Skin of body (tissue), 2 donors: Measurements from ENCODE around the gene ARVCF. TPM values are rescaled to one million over a fixed set of nuclear protein-coding genes. Genes with fewer than 3 reads are reported as not detected.
"Not testable (repeated sequence)": the region's sequence is repeated elsewhere in the genome, so short reads cannot be mapped to it uniquely, and the experiment has no call there.

Source experiments
- DNase-seq: peaks from one replicate; lab custom pipeline; 2025; lab: John Stamatoyannopoulos, UW
- total RNA-seq: library from RNA; depleted of rRNA; stranded (reverse); fragments of >200 nt; gene quantifications from one replicate; pipeline ENCODE4 v1.2.3, GENCODE V29; 2014

The ARVCF gene
- total RNA-seq, 1 donor from 2014 or later = 15.1 TPM

DNA sequence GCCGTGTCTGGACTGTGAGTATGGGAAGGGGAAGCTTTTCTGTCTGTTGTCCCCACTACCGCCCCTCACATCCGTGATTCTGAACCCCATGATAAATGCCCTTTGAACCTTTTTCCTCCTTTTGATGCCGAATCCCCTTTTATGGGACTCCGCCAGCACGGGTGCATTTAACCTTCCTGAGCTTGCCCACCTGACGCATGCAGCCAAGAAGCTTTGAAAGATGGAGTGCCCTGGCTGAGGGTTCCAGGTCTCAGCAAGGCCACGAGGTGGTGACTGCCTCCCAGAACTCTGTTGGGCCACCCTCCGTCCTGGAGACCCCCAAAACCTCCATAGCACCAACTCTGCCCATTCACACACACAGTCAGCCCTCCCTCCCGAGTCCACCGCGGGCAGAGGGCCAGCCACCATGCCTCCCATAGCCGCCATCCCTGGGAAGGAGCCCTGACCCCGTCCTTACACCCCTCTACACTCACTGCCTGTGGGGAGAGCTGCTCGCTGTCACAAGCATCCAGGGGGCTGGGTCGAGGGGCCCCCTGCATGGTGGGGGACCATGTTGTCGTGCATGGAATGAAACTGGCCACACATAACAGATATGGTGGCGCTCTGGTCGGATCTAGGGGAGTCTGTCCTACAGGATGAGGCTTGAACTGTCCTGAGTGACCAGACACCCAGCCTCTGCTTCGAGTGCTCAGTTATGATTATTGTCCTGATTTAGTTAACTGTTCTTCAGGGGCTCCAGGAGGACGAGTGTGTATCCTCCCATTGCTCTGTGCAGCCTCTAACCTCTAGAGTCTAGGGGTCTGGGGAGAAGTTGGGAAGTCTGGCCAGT, 75.9 kb downstream of the ARVCF start:
- DNase-seq = no peak

DNA sequence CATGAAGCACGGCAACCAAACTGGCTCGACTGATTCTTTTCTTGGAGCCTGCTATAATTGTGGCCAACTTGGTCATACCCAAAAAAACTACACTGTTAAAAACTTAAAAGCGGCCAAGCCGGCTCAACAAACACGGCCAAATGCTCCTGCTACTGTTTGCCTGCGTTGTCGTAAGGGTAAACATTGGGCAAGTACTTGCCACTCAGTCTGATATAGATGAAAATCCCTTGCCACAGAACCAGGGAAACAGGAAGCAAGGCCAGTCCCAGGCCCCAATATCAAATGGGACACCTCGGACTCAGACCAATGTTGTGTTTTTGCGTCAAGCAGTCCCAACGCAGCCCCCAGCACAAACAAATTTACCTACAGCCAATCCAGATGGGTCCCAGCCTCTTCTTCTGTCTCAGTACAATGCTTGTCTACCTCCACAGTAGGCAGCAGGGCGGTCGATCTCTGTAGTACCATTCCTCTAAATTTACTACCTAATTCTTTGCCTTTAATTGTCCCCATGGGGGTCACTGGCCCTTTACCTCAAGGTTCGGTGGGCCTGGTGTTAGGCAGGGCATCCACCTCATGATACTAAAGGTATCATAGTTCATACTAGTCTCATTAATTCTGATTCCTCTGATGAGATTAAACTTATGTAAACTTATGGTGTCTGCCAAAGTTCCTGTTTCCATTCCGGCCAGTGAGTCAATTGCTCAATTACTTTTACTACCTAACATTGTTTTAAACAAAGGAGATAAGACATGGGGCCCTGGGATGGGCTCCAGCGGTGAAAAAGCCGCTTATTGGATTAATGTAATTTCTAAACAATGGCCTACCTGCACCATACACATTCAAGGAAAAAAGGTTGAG, 78.8 kb downstream of the ARVCF start:
- no peak for DNase-seq

- no peak for DNase-seq
These were observed 80.1 kb downstream of the ARVCF start for GRCh38 chr22:19936513-19936912.

GRCh38 chr22:19935123-19935718, 81.4 kb downstream of the ARVCF start:
- not testable (repeated sequence) for DNase-seq

DNA sequence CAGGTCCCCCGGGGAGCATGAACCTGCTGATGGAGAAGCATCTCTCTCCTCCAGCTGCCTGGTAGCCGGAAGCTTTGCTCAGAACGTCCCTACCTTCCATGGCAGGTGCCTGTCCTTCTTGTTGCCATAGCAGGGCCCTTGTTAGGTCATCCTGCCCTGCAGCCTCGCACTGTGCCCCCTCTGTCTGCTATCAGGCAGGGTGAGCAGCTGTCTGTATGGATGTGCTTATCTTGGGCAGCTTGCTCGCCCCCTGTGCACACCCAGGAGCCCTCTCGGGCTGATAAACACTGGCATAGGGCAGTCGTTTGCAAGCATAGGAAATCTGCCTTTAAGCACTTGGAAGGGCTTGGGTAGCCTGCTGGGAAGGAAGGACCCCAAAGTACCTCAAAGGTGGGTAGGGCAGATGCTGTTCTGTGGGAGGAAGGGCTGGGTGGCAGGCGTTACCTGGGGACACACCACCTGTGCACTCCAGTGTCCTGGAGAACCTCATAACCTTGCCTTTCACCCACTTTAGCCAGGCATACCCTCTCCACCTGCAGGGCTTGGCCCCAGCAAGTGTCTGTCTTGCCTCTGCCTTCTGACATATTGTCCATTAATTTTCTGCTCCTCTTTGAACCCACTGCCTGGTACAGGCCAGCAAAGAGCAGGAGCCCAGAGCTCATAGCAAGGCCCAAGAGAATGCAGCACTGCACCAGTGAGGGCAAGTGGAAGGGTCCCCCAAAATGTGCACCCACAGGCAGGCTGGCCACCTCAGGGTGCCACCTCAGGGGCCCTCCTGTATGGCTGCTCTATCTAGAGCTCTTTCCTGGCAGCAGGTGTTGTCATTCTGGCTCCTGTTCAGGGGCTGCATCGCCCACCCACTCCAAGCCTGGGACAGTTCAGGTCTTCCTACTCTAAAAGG, 83.0 kb downstream of the ARVCF start:
- no peak for DNase-seq

- DNase-seq = no peak
These were observed 84.0 kb downstream of the ARVCF start for GRCh38 chr22:19932367-19933206.

DNA sequence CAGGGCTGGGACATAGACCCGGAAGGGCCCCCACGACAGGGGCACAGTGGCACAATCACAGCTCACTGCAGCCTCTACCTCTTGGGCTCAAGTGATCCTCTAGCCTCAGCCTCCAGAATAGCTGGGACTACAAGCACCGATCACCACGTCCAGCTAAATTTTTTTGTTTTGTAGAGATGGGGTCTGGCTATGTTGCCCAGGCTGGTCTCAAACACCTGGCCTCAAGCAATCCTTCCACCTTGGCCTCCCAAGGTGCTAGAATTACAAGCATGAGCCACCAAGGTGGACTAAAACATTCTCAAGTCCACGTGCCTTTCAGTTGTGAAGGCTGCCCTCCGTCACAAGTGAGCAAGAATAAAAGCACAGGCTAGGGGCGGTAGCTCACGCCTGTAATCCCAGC, 85.1 kb downstream of the ARVCF start:
- DNase-seq = no peak

- no peak for DNase-seq
These were observed 85.8 kb downstream of the ARVCF start for GRCh38 chr22:19930551-19931486.

DNA sequence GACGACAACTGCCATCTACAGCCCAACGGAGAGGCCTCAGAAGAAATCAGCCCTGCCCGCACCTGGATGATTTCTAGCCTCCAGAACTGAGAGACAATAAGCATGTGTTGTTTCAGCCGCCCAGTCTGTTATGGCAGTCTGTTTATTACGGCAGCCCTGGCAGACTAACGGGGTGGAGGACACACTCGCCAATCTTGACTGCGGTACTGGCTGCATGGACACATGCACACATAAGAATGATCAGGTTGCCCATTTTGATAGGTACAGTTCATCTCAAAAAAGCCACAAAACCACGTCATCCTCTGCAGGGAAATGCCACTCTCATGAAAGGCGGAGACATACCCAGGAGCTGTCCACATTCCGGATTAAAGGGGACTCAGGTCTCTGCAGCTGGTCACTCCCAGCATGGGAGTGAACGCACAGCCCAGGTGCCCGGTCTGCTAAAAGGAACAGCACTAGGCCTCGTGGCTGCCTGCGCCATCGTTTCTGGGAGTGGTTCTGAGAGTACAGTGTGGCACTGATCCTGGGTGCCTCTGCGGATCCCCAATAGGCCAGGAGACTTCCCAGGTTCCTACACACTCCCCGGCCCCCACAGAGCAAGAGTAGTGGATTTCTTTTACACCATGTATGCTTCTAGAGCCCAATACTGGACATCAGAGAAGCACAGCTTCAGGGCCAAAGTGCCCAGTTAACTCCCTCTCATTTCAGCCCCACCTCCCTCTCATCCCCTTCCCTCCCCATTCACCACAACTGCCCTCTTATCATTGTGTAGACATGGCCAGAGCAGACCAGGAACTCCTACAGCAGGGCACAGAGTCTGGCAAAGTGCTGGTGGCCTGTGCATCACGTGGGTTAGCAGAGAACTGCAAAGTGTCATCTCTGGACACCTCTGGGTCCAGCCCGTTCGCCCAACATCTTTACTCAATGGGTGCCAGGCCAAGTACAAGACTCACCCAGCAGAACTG, 86.8 kb downstream of the ARVCF start:
- no peak for DNase-seq

GRCh38 chr22:19928207-19928606, 88.4 kb downstream of the ARVCF start:
- DNase-seq = no peak

DNA sequence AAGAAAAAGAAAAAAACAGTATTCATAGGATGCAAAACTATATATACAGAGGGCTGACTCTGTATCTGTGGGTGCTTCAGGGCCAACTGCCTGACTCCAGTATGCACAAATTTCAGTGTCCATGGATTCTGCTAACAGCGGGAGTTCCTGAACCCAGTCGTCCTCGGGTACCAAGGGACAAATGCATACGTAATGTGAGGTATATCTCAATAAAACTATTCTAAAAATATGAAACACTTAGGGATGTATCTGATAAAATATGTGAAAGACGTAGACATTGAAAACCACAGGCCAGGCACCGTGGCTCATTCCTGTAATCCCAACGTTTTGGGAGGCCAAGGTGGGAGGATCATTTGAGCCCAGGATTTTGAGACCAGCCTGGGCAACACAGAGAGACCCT, 88.9 kb downstream of the ARVCF start:
- no peak for DNase-seq

DNA sequence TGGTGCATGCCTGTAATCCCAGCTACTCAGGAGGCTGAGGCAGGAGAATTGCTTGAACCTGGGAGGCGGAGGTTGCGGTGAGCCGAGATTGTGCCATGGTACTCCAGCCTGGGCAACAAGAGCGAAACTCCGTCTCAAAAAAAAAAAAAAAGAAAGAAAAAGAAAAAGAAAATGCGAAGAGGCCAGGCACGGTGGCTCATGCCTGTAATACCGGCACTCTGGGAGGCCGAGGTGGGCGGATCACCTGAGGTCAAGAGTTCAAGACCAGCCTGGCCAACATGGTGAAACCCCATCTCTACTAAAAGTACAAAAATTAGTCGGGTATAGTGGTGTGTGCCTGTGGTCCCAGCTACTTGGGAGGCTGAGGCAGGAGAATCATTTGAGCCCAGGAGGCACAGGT, 90.6 kb downstream of the ARVCF start:
- not testable (repeated sequence) for DNase-seq

DNA sequence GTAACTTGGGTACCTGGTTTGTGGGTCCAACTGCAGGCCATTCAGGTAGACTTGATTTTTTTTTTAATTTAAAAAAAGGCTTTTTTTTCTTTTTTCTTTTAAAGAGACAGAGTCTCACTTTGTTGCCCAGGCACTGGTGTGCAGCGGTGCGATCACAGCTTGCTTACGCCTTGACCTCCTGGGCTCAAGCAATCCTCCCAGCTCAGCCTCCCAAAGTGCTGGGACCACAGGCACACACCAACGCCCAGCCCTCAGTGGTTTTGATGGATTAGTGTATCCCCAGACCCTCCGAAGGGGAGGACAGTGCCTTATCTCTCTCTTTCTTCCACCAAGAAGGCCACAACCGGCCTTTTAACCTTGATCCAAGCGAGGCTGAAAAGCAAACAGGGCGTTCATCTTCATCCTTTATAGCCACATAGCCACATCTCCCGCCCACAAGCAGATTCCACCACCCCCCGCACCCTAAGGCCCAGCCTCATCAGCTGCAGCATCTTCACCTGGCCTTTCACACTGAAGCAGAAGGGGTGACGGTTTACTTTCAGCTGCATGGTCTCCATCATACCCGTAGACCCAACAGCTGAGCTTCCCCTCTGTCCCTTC, 92.6 kb downstream of the ARVCF start:
- DNase-seq = no peak

DNA sequence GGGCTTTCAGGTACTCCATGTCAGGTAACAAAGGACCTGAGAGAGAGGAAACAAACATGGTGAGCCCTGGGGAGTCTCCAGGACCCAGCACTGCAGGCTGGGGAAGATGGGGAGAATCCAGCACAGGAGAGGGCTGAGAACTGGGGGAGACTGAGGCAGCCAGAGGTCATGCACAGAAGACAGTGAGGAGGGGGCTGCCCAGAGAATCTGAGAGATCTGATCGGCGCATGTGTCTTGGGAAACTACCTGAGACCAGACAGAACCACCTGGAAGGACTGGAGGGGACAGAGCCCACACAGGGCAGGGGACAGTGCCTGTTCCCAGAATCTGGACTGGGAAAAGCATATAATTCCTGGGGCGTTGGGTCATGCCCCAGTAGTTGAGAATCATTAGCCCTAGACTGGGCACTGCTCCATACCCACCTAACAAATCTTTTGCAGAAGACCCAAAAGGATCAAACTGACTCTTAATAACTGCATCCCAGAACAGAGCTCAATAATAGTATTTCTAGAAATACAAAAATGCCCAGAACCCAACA, 95.0 kb downstream of the ARVCF start:
- DNase-seq = no peak
